SJSA1 (cell line): Measurements from ENCODE around the gene TAL1. TPM values are rescaled to one million over a fixed set of nuclear protein-coding genes. Genes with fewer than 3 reads are reported as not detected.
A peak's percentile ranks its signal among the peaks of the same experiment; 100 is the strongest.

Experiments used
- DNase-seq, 2 experiments: peaks; one replicate each; pipeline ENCODE4 v3.0.0-alpha.2; 2015 to 2020; ENCODE audit warnings: low spot score in 2 of 2, low read depth in 1 of 2
- H3K27ac ChIP-seq: fragments of 250-450 bp; sonication (Bioruptor Pico); 2 replicates; pipeline ENCODE4 v1.5.1; 2020; ENCODE audit warnings: mild to moderate bottlenecking, moderate library complexity
- H3K27me3 ChIP-seq: fragments of 250-450 bp; sonication (Bioruptor Pico); replicated peaks from 2 replicates; pipeline ENCODE4 v1.5.1; 2020; ENCODE audit warnings: mild to moderate bottlenecking, moderate library complexity
- H3K36me3 ChIP-seq: fragments of 250-450 bp; sonication (Bioruptor Pico); 2 replicates; pipeline ENCODE4 v1.5.1; 2020; ENCODE audit warnings: mild to moderate bottlenecking
- H3K4me1 ChIP-seq: fragments of 250-450 bp; sonication (Bioruptor Pico); replicated peaks from 2 replicates; pipeline ENCODE4 v1.6.1; 2021; ENCODE audit warnings: mild to moderate bottlenecking
- H3K4me3 ChIP-seq: fragments of 250-450 bp; sonication (Bioruptor Pico); 2 replicates; pipeline ENCODE4 v1.5.1; 2020; ENCODE audit warnings: mild to moderate bottlenecking
- H3K9me3 ChIP-seq: fragments of 250-450 bp; sonication (Bioruptor Pico); replicated peaks from 2 replicates; pipeline ENCODE4 v1.5.1; 2020; ENCODE audit warnings: mild to moderate bottlenecking
- total RNA-seq: library from RNA; depleted of rRNA; stranded (reverse); fragments of >200 nt; shearing (Covaris generic); gene quantifications from 2 replicates; pipeline ENCODE4 v1.2.3, GENCODE V29; 2014

TAL1 gene
- total RNA-seq, 1 experiment from 2014 or later: not detected

DNA sequence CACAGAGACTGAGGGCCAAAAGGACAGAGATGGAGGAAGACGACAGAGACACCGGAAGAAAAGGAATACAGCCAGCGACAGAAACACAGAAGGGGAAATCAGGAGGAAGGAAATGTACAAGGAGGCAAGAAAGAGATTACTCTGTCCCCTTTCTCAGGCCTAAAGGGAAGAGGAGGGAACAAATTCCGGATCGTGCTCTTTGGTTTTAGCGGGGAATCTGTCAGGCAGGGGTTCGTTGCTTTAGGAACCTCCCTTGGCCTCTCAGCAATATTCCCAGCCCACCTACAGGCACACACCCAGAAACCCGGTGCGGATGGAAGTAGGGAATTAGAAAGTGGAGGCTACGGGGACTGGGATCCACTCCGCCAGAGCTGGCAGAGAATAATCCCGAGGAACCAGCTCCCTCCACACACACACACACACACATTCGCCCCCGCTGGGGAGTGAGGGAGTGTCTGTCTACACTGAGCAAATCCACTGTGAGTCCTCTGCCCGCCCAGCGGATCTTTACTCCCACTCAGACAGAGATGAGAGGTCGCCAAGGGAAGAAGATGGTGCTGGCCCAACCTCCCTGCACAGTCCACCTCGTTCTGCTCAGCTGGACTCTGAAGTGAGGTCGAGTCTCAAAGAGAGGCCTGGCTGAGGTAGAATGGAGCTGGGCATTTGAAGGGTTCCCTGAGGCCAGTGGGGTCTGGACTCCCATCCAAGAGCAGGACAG is 5.7 kb downstream of the TAL1 start:
- no peaks in the 10 kb centered on the region for H3K36me3 ChIP-seq
- H3K4me1 ChIP-seq: peaks cover 5% of the 10 kb centered on the region
- H3K27me3 ChIP-seq: peaks cover 76% of the 10 kb centered on the region
- no peaks in the 10 kb centered on the region; the same call in 1 of the 2 replicates for H3K9me3 ChIP-seq
- no peak overlapping the region for H3K27ac ChIP-seq
- no peak overlapping the region for H3K4me3 ChIP-seq
- no peak for DNase-seq

DNA sequence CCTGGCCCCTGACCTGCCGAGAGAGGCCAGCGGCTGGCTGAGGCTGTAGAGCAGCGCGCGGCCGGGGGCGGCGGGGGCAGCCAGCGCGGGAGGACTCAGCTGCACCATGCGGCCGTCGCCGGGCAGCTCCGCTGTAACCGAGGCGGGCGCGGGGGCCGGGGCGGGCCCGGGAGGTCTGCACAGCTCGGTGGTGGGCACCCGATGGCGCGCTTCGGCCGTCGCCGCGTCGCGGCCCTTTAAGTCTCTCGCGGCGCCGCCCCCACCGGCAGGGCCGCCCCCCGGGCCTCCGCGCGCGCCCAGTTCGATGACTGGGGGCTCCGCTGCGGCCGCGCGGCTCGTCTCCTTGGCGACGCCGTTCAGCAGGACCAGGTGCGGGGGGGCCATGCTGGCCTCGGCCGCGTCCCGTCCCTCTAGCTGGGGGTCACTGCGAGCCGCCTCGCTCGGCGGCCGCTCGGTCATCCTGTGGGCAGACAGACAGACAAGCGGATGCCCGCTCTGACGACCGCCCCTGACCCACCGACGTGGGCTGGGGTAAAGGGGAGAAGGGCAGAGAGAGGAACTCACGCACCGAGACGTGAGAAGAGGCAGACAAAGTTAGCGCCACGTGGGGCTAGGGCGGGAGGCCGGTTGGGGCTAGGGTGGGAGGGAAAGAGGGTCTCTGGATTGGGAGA is 6.5 kb downstream of the TAL1 start:
- no peak for DNase-seq
- peaks cover 72% of the 10 kb centered on the region for H3K27me3 ChIP-seq
- 0 out of 2 replicates have a peak overlapping the region, but pooled peaks have one; percentile 12 for H3K4me3 ChIP-seq
- peaks cover 5% of the 10 kb centered on the region for H3K4me1 ChIP-seq
- no peaks in the 10 kb centered on the region for H3K36me3 ChIP-seq
- H3K9me3 ChIP-seq: no peaks in the 10 kb centered on the region; the same call in 1 of the 2 replicates
- no peak overlapping the region for H3K27ac ChIP-seq

DNA sequence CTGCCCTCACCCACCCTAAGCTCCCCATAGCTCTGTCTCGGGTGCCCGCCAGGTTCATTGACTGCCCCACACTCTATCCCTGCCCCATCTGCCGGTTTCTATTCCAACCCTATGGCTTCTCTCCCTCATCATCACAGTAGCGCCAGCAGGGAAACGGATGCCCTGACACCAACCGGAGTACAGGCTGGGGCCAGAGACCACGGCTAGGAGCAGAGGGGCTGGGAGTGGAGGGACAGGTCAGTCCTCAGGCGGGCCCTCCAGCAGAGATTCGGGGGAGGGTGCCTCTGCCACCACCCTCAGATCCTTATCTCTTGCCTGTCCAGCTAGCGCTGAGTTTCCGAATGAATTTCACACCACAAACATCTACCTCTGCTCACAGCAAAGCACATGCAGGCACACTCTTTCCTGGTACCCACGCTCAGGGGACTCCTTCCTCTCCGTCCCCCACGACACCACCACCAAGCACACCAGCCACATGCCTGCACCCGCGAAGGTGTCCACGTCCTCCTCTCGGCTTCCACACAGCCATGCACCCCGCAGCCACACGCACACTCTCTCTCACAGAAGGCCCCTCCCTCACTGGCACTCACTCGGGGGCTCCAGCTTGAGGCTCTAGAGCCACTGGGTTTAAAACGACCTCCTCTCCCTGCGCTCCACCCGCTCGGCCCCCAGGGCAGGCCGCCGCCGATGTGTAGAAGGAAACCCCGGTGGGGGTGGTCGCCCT is 7.2 kb downstream of the TAL1 start:
- H3K36me3 ChIP-seq: no peaks in the 10 kb centered on the region
- H3K4me3 ChIP-seq: no peak overlapping the region
- peaks cover 70% of the 10 kb centered on the region for H3K27me3 ChIP-seq
- no peak overlapping the region for H3K27ac ChIP-seq
- peaks cover 5% of the 10 kb centered on the region for H3K4me1 ChIP-seq
- no peak for DNase-seq
- H3K9me3 ChIP-seq: no peaks in the 10 kb centered on the region

DNA sequence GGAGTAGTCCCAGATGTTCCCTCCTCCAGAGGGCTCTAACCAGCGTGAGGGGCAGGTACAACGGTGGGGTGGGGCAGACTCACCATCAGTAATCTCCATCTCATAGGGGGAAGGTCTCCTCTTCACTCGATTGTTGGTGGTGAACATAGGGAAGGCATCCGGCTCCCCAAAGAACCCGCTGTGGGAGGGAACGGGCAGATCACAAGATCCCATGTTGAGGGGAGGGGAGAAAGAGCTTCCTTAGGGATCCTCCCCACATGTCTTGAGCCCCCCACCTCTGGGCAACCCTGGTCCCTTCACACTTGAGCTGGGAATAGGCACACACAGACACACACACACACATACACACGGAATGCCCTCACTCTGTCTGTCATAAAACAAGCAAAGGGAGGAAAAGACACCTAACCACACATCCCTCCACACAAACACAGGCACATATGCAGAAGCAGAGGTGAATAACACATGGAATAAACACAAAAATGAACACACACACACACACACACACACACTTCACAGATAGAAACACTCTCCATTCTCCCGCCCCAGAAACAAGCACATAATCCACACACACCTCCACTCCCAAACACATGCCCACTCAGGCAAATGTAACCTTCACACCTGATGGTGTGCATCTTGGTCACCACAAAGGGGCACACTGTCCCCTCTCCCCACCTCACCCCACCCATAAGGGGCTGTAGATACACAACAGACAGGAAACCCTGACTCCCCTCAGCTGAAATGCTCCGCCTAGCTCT is 7.9 kb downstream of the TAL1 start:
- DNase-seq: no peak
- H3K4me1 ChIP-seq: peaks cover 5% of the 10 kb centered on the region
- no peak overlapping the region for H3K4me3 ChIP-seq
- no peaks in the 10 kb centered on the region for H3K36me3 ChIP-seq
- H3K27ac ChIP-seq: no peak overlapping the region
- peaks cover 63% of the 10 kb centered on the region for H3K27me3 ChIP-seq
- no peaks in the 10 kb centered on the region for H3K9me3 ChIP-seq

DNA sequence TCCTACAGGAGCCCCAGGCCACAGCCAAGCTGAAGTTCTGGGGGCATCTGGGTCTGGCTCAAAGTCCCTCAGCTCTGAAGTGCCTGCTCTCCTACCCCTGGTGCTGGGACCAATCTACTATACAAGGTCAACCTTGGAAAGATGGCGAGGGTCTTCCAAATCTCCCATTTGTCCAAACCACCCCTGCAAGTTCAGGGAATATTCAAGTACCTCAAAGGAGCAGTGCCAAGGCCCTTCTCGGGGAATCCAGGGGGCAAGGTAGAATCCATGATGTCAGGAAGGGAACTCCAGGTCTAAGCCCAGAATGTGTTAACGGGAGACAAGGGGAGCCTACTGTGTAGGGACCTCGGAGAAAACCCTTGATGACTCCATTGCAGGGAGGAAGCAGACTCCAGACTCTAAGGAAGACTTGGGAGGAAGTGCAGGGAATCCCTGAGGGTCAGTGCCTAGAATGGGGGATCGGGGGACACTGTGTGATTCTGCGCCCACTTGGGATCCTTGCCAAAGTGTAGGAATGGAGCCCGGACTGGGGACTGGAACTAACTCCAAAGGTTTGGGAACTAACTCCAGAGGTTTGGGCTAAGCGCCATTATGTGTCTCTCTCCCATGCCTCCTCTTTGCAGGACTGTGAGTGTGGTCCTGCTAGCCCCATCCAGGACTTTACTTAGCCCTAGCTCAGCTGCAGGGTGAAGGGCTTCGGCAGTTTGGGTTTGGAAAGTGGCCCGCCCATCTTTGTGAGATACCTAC is 8.7 kb downstream of the TAL1 start:
- H3K4me3 ChIP-seq: no peak overlapping the region
- no peaks in the 10 kb centered on the region for H3K9me3 ChIP-seq
- no peak for DNase-seq
- H3K4me1 ChIP-seq: peaks cover 5% of the 10 kb centered on the region
- peaks cover 62% of the 10 kb centered on the region for H3K27me3 ChIP-seq
- H3K27ac ChIP-seq: no peak overlapping the region
- no peaks in the 10 kb centered on the region for H3K36me3 ChIP-seq

DNA sequence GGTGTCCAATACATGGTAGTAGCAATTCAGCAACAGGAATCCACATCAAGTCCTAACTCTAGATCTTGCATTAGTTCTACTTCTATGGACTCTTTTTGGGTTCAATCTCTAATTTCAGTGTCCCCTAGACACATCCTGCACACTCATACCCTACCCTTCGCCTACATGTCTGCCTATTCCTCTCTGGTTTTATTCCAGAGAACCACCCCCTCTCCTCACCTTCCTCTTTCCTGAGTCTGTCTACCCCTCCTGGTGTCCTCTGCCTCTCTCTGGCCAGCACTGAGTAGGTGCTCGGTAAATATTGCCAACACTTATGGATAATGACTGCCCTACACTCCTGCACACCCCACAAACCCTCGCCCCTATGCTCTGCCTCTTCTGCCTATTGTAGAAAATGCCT is 9.5 kb downstream of the TAL1 start:
- Histone ChIP-seq H3K36me3 (no peaks in the 10 kb centered on the region), H3K27me3 (peaks cover 55% of the 10 kb centered on the region)

DNA sequence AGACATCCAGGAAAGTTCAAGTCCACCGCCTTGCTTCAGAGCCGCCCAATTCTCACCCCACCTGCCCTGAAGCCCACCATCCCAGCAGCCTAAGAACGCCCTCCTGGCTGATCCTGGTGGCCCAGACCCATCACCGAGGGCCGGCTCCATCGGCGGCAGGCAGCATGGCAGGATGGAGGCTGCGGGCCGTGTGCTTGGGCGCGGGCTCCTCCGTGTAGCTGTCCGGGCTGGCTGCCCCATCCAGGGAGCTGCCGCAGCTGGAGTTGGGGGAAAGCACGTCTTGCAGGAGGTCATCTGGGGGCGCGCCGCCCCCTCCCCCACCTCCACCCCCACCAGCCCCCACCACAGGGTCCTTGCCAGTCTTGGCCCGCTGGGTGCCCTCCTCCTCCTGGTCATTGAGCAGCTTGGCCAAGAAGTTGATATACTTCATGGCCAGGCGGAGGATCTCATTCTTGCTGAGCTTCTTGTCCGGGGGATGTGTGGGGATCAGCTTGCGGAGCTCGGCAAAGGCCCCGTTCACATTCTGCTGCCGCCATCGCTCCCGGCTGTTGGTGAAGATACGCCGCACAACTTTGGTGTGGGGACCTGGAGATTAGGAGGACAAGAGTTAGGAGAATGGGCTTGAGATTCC is 12.3 kb downstream of the TAL1 start:
- Histone ChIP-seq H3K27ac (no peak overlapping the region), H3K4me1 (no peaks in the 10 kb centered on the region), H3K27me3 (peaks cover 29% of the 10 kb centered on the region), H3K9me3 (no peaks in the 10 kb centered on the region), H3K36me3 (no peaks in the 10 kb centered on the region), H3K4me3 (no peak overlapping the region)
- no peak for DNase-seq

More for the DNA sequence above, 9.5 kb downstream of the TAL1 start:
- Histone ChIP-seq H3K4me3 (no peak overlapping the region), H3K9me3 (no peaks in the 10 kb centered on the region), H3K27ac (no peak overlapping the region), H3K4me1 (peaks cover 5% of the 10 kb centered on the region)
- no peak for DNase-seq

DNA sequence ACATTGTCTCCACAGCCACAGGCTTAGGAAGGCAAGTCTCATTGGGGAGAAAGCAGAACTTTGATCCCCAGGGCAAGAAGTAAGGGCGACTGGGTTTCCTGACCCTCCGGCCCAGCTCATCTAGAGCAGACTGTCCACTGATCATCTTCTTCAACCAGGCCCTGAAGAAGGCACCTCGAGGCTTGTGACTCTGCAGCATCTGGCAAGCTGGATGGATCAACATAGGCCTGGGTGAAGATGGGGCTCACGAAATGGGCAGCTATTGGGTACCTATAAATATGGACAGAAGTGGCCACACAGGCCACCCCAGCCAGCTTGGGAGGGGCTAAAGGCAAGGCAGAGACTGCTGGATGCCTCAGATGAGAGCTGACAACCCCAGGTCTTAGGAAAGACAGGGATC is 13.0 kb downstream of the TAL1 start:
- Histone ChIP-seq H3K4me3 (no peak overlapping the region), H3K4me1 (no peaks in the 10 kb centered on the region), H3K36me3 (no peaks in the 10 kb centered on the region), H3K9me3 (no peaks in the 10 kb centered on the region), H3K27ac (no peak overlapping the region), H3K27me3 (peaks cover 22% of the 10 kb centered on the region)
- no peak for DNase-seq

DNA sequence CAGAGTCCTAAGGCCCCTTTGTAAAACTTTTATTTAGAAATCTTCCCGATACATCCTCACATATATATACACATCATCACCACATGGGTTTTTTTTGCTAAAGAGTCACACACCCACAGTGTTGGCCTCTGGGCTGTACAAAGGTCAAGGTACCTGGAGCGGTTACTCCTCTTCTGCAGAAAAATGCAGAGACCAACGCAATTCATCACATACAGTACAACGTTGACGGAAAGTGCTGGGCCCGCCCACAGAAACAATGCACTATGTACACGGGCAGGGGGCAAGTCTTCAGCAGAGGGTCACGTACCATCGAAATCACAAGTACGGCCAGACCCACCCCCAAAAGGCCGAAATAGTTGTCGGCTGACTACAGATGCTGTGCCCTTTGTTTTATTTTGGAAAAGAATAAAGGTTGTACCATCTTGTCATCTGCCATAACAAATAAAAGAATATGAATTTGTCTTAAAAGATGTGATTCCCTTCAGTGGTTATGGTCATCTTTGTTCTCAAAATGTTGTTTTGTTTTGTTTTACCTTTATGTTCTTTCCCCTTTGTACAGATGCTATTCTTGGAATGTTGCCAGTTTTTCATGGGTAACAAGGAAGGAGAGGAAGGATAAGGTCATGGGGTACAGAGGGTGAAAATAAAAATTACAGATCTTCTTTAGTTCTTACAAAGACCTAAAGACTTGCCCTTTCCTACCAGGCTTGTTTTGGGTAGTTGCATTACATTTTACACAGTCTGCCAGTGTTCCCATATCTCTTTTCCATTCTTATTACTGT is 15.6 kb downstream of the TAL1 start:
- no peak for DNase-seq
- Histone ChIP-seq H3K4me1 (no peaks in the 10 kb centered on the region), H3K4me3 (no peak overlapping the region), H3K36me3 (no peaks in the 10 kb centered on the region), H3K27me3 (peaks cover 7% of the 10 kb centered on the region; the same call in 1 of the 2 replicates), H3K27ac (no peak overlapping the region), H3K9me3 (no peaks in the 10 kb centered on the region)

DNA sequence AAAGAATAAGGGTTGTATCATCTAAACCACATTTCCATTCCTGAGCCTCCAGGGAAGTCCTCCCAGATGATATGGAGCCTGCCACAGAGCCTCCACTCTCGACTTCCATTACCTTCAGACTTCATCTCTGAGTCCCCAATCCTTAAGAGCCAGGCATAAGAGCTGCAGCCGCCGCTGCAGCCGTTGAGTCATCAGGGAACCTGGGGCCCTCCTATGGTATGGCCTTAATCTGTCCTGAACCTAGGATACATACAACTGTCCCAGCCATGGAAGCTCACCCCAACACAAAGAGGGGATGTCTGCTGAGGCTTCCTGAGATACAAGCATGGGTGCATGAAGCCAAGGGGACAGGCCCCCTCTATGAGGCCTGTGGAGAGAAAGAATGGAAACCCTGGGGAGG is 16.3 kb downstream of the TAL1 start:
- DNase-seq: no peak
- Histone ChIP-seq H3K27me3 (peaks cover 7% of the 10 kb centered on the region; the same call in 1 of the 2 replicates), H3K27ac (no peak overlapping the region), H3K4me1 (0 out of 2 replicates have a peak, but pooled peaks cover 3% of the 10 kb centered on the region), H3K36me3 (no peaks in the 10 kb centered on the region), H3K4me3 (no peak overlapping the region), H3K9me3 (no peaks in the 10 kb centered on the region)

DNA sequence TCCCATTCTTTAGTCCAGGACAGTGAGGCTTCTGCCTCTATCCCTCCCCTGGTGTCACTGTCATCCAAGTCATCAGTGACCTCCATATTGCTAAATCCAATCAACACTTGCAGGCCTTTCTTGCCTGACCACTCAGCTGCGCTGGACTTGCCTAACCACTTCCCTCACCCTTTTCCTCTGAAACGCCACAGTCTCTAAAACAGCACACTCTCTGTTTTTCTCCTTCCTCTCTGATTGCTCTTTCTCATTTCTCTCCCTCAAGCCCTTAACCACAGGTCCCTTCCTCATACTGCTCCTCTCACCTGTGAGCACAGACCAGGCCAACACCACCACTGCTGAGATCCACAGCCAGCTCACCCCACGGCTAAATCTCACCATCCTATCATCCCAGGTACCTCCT is 17.5 kb downstream of the TAL1 start:
- Histone ChIP-seq H3K36me3 (no peaks in the 10 kb centered on the region), H3K27me3 (no peaks in the 10 kb centered on the region), H3K9me3 (no peaks in the 10 kb centered on the region), H3K4me1 (0 out of 2 replicates have a peak, but pooled peaks cover 6% of the 10 kb centered on the region), H3K27ac (no peak overlapping the region), H3K4me3 (no peak overlapping the region)
- DNase-seq: no peak
